ENCODE measurements around the gene NEK8.
"Not testable (repeated sequence)": the region's sequence is repeated elsewhere in the genome, so short reads cannot be mapped to it uniquely, and the experiment has no call there.

The NEK8 gene

GRCh38 chr17:28763804-28764266, 35.2 kb downstream of the NEK8 start:
- peak; percentile 65 for FAIRE-seq

GRCh38 chr17:28765038-28765437, 36.5 kb downstream of the NEK8 start:
- DNase-seq (ENCODE audit: low spot score) (no peak), FAIRE-seq (no peak)

More at GRCh38 chr17:28763804-28764266, 35.2 kb downstream of the NEK8 start:
- peak; percentile 33 for DNase-seq (ENCODE audit: low spot score)

GRCh38 chr17:28773736-28774135, 45.1 kb downstream of the NEK8 start:
- DNase-seq (ENCODE audit: low spot score), result no peak
- FAIRE-seq, result no peak

GRCh38 chr17:28774206-28774605, 45.6 kb downstream of the NEK8 start:
- FAIRE-seq, result no peak
- no peak for DNase-seq (ENCODE audit: low spot score)

- no peak for FAIRE-seq
These were observed 48.6 kb downstream of the NEK8 start for GRCh38 chr17:28777178-28777577.

GRCh38 chr17:28779601-28780000, 51.0 kb downstream of the NEK8 start:
- not testable (repeated sequence) for DNase-seq (ENCODE audit: low spot score); FAIRE-seq

More at GRCh38 chr17:28777178-28777577, 48.6 kb downstream of the NEK8 start:
- DNase-seq (ENCODE audit: low spot score), result no peak

- no peak for DNase-seq (ENCODE audit: low spot score)
- no peak for FAIRE-seq
These were observed 54.6 kb downstream of the NEK8 start for GRCh38 chr17:28783161-28783560.

- DNase-seq (ENCODE audit: low spot score) (no peak), FAIRE-seq (no peak)
These were observed 59.5 kb downstream of the NEK8 start for GRCh38 chr17:28788100-28788499.
